HCT116 (cell line): ENCODE measurements around the gene LYL1. TPM values are rescaled to one million over a fixed set of nuclear protein-coding genes. Genes with fewer than 3 reads are reported as not detected.

ENCODE experiments used
- ATAC-seq: fragments of 200-7000 bp; cut with Tn5 transposase; 2 replicates; pipeline ENCODE4 v1.9.1; 2020; ENCODE audit warnings: mild to moderate bottlenecking, moderate library complexity
- BruUV-seq: library from RNA; stranded (reverse); fragments of 400-500 nt; replicated peaks from 2 replicates; lab custom pipeline; 2021; lab: Mats Ljungman, UMichigan
- CTCF ChIA-PET: fragments of 300-600 bp; sonication (Branson Sonifier 250); formaldehyde crosslinking; loops from one replicate; lab custom pipeline; 2021; ENCODE audit warnings: antibody characterized with exemption; lab: Charles Lee
- POLR2A ChIA-PET: fragments of 300-600, 350-600 bp; sonication (Branson Sonifier 250); formaldehyde crosslinking; loops from one replicate; lab custom pipeline; 2021; ENCODE audit warnings: antibody characterized with exemption; lab: Charles Lee
- RAD21 ChIA-PET, 2 experiments: fragments of 300-600 bp; sonication (Branson Sonifier 250); formaldehyde crosslinking; loops; one replicate each; lab custom pipeline; 2023; ENCODE audit warnings: low total read pairs in 2 of 2; ENCODE audit not compliant: uncharacterized antibody in 2 of 2, unreplicated experiment in 2 of 2, low non-redundant PET in 1 of 2; lab: Charles Lee
- DNase-seq: peaks from one replicate; pipeline ENCODE4 v3.0.0-alpha.2; 2010; ENCODE audit warnings: low read depth, low spot score
- H2AFZ ChIP-seq: fragments of 200-600 bp; shearing (Covaris generic), sonication (generic); 2 replicates; pipeline ENCODE4 v1.6.1; 2017; ENCODE audit warnings: low read depth, mixed run types, mixed read lengths, antibody characterized with exemption, low read length; ENCODE audit not compliant: poor library complexity, severe bottlenecking
- H3K27ac ChIP-seq: 2 replicates; pipeline ENCODE4 v1.5.1; 2012; ENCODE audit warnings: low read depth, low read length
- H3K27me3 ChIP-seq: fragments of 200-600 bp; sonication (generic); 2 replicates; pipeline ENCODE4 v1.6.1; 2016; ENCODE audit warnings: mixed run types, low read length, mixed read lengths; ENCODE audit not compliant: insufficient read depth
- H3K36me3 ChIP-seq, 2 experiments: fragments of 200-500 bp in 1 of 2; fragments of 200-600 bp in 1 of 2; sonication (Bioruptor generic) in 1 of 2; sonication (generic) in 1 of 2; 2 replicates each; pipeline versions ENCODE4 v1.5.1 to v1.6.1; 2014 to 2016; ENCODE audit warnings: low read length in 2 of 2, inconsistent platforms in 1 of 2, mixed read lengths in 1 of 2, mixed run types in 1 of 2; ENCODE audit not compliant: insufficient read depth in 2 of 2, control insufficient read depth in 1 of 2
- H3K4me1 ChIP-seq, 2 experiments: fragments of 200-600 bp in 1 of 2; sonication (generic) in 1 of 2; 2 replicates each; pipeline versions ENCODE4 v1.5.1 to v1.6.1; 2012 to 2017; ENCODE audit warnings: low read length in 2 of 2, inconsistent platforms in 1 of 2, mild to moderate bottlenecking in 1 of 2, mixed read lengths in 1 of 2, mixed run types in 1 of 2, moderate library complexity in 1 of 2; ENCODE audit not compliant: insufficient read depth in 2 of 2, control insufficient read depth in 1 of 2
- H3K4me2 ChIP-seq: fragments of 200-600 bp; sonication (generic); 2 replicates; pipeline ENCODE4 v1.6.1; 2017; ENCODE audit warnings: mixed run types, low read length, mixed read lengths
- H3K4me3 ChIP-seq, 2 experiments: fragments of 200-600 bp in 1 of 2; sonication (generic) in 1 of 2; replicated peaks in 1 of 2; 2 replicates each; pipeline ENCODE4 v1.5.1; 2011 to 2016; ENCODE audit warnings: low read length in 2 of 2, control low read depth in 1 of 2, low read depth in 1 of 2, mild to moderate bottlenecking in 1 of 2, mixed read lengths in 1 of 2, mixed run types in 1 of 2
- H3K79me2 ChIP-seq: fragments of 200-600 bp; sonication (generic); 2 replicates; pipeline ENCODE4 v1.6.1; 2017; ENCODE audit warnings: mild to moderate bottlenecking, mixed run types, low read length, moderate library complexity, mixed read lengths; ENCODE audit not compliant: insufficient read depth
- H3K9ac ChIP-seq: fragments of 200-600 bp; sonication (generic); 2 replicates; pipeline ENCODE4 v1.6.1; 2016; ENCODE audit warnings: low read length, mixed read lengths
- H3K9me2 ChIP-seq: fragments of 200-600 bp; sonication (generic), shearing (Covaris generic); 2 replicates; pipeline ENCODE4 v1.6.1; 2017; ENCODE audit warnings: mixed run types, mild to moderate bottlenecking, moderate library complexity; ENCODE audit not compliant: insufficient read depth
- H3K9me3 ChIP-seq, 2 experiments: fragments of 200-500 bp in 1 of 2; fragments of 200-600 bp in 1 of 2; sonication (Bioruptor generic) in 1 of 2; sonication (generic) in 1 of 2; 2 replicates each; pipeline ENCODE4 v1.6.1; 2014 to 2017; ENCODE audit warnings: low read length in 2 of 2, mixed read lengths in 2 of 2, inconsistent platforms in 1 of 2, low read depth in 1 of 2, mild to moderate bottlenecking in 1 of 2, mixed run types in 1 of 2, moderate library complexity in 1 of 2; ENCODE audit not compliant: control insufficient read depth in 1 of 2, insufficient read depth in 1 of 2
- H4K20me1 ChIP-seq: fragments of 200-600 bp; sonication (generic), shearing (Covaris generic); 2 replicates; pipeline ENCODE4 v1.6.1; 2017; ENCODE audit warnings: mixed run types, mild to moderate bottlenecking, moderate library complexity; ENCODE audit not compliant: insufficient read depth
- CBX3 ChIP-seq: IDR thresholded peaks from 2 replicates; pipeline ENCODE4 v1.6.1; 2012; ENCODE audit warnings: low read depth
- CEBPB ChIP-seq: IDR thresholded peaks from 2 replicates; pipeline ENCODE4 v1.6.1; 2012; ENCODE audit warnings: low read depth
- CTCF ChIP-seq, 3 experiments: fragments of 200-600 bp in 1 of 3; sonication (generic) in 1 of 3; IDR thresholded peaks in 2 of 3; conservative IDR thresholded peaks in 1 of 3; 2 replicates each; pipeline ENCODE4 v1.5.1; 2012 to 2017; ENCODE audit warnings: low read depth in 2 of 3, low read length in 2 of 3, antibody characterized with exemption in 1 of 3, borderline replicate concordance in 1 of 3, control low read depth in 1 of 3, mild to moderate bottlenecking in 1 of 3, mixed read lengths in 1 of 3, mixed run types in 1 of 3, moderate library complexity in 1 of 3; ENCODE audit not compliant: insufficient read depth in 1 of 3
- EGR1 ChIP-seq: IDR thresholded peaks from 2 replicates; pipeline ENCODE4 v1.6.1; 2012; ENCODE audit warnings: low read depth
- ELF1 ChIP-seq: IDR thresholded peaks from 2 replicates; pipeline ENCODE4 v1.6.1; 2012; ENCODE audit warnings: low read depth, borderline replicate concordance
- EZH2 ChIP-seq: fragments of 200-600 bp; sonication (generic); IDR thresholded peaks from 2 replicates; pipeline ENCODE4 v1.6.1; 2017; ENCODE audit warnings: antibody characterized with exemption, mixed run types
- EZH2phosphoT487 ChIP-seq: fragments of 200-600 bp; IDR thresholded peaks from 2 replicates; pipeline ENCODE4 v1.6.1; 2018; ENCODE audit warnings: antibody characterized with exemption, borderline replicate concordance
- FOSL1 ChIP-seq: IDR thresholded peaks from 2 replicates; pipeline ENCODE4 v1.6.1; 2012; ENCODE audit warnings: low read depth
- JUND ChIP-seq: IDR thresholded peaks from 2 replicates; pipeline ENCODE4 v1.6.1; 2012
- MAX ChIP-seq: IDR thresholded peaks from 2 replicates; pipeline ENCODE4 v1.6.1; 2012
- POLR2A ChIP-seq: IDR thresholded peaks from 2 replicates; pipeline ENCODE4 v1.7.0; 2011; ENCODE audit warnings: borderline replicate concordance; ENCODE audit not compliant: insufficient read depth, insufficient read length; ENCODE audit errors: extremely low read depth
- POLR2AphosphoS5 ChIP-seq: IDR thresholded peaks from 2 replicates; pipeline ENCODE4 v1.6.1; 2011; ENCODE audit warnings: mild to moderate bottlenecking, low read depth, low read length, moderate library complexity
- RAD21 ChIP-seq: IDR thresholded peaks from 2 replicates; pipeline ENCODE4 v1.6.1; 2012; ENCODE audit warnings: low read depth, mild to moderate bottlenecking
- REST ChIP-seq: IDR thresholded peaks from 2 replicates; pipeline ENCODE4 v1.6.1; 2012; ENCODE audit warnings: low read depth
- SIN3A ChIP-seq: IDR thresholded peaks from 2 replicates; pipeline ENCODE4 v1.6.1; 2012; ENCODE audit warnings: low read depth
- SP1 ChIP-seq: IDR thresholded peaks from 2 replicates; pipeline ENCODE4 v1.6.1; 2012; ENCODE audit warnings: low read depth
- SRF ChIP-seq: IDR thresholded peaks from 2 replicates; pipeline ENCODE4 v1.6.1; 2012; ENCODE audit warnings: low read depth
- TCF7L2 ChIP-seq: IDR thresholded peaks from 2 replicates; pipeline ENCODE4 v1.7.0; 2011; ENCODE audit warnings: borderline replicate concordance, inconsistent platforms; ENCODE audit not compliant: insufficient read depth, insufficient read length; ENCODE audit errors: extremely low read depth
- YY1 ChIP-seq: IDR thresholded peaks from 2 replicates; pipeline ENCODE4 v1.6.1; 2011; ENCODE audit warnings: low read length, low read depth, moderate library complexity, mild to moderate bottlenecking; ENCODE audit not compliant: insufficient replicate concordance; ENCODE audit errors: extremely low read depth
- ZFX ChIP-seq: fragments of 450-650 bp; IDR thresholded peaks from 2 replicates; pipeline ENCODE4 v1.6.1; 2017
- ZNF274 ChIP-seq: fragments of 200-500 bp; sonication (Bioruptor generic); IDR thresholded peaks from 2 replicates; pipeline ENCODE4 v1.6.1; 2014; ENCODE audit warnings: mild to moderate bottlenecking, low read depth, low read length, inconsistent platforms
- intact Hi-C: fragments of 100-400 bp; cut with micrococcal nuclease; formaldehyde crosslinking; loops from 2 replicates; pipeline ENCODE4 v1.10.0; 2022
- total RNA-seq: library from RNA; stranded (reverse); gene quantifications from one replicate; pipeline ENCODE4 v1.2.1, GENCODE V29; 2021; ENCODE audit not compliant: unreplicated experiment

The LYL1 gene
- total RNA-seq, 1 experiment from 2014 or later: 2.6 TPM

GRCh38 chr19:13063461-13064091, 39.1 kb downstream of the LYL1 start (continued):
- no peak for TF ChIP-seq EZH2
- TF ChIP-seq REST: no peak
- TF ChIP-seq POLR2A: no peak
- TF ChIP-seq ELF1: no peak
- TF ChIP-seq EGR1: no peak
- TF ChIP-seq TCF7L2: no peak

- H3K4me3 ChIP-seq: no peak overlapping the region
- no peaks in the 10 kb centered on the region for H3K27me3 ChIP-seq
- ChIA-PET RAD21 (interaction anchor here (0.5 to 4.5 kb wide), 5 partner anchors 29 to 97 kb away, joined by 3 to 30 read pairs (median 3); no protein-coding TSS in a partner anchor), POLR2A (interaction anchor here (1.5 kb wide), 1 partner anchor 77 kb away, joined by 3 read pairs; no protein-coding TSS in a partner anchor), CTCF (interaction anchor here (1.8 to 4.9 kb wide), 5 partner anchors 29 to 97 kb away, joined by 9 to 59 read pairs (median 27); no protein-coding TSS in a partner anchor)
- H3K36me3 ChIP-seq: no peaks in the 10 kb centered on the region
- H3K9me3 ChIP-seq: no peaks in the 10 kb centered on the region
- BruUV-seq: no TSS peak
- H4K20me1 ChIP-seq: no peaks in the 10 kb centered on the region
- H2AFZ ChIP-seq: no peak overlapping the region
- no peaks in the 10 kb centered on the region for H3K79me2 ChIP-seq
- no peak overlapping the region for H3K9ac ChIP-seq
- H3K27ac ChIP-seq: no peak overlapping the region
- H3K4me2 ChIP-seq: no peak overlapping the region
- DNase-seq (no peak), ATAC-seq (no peak)
- H3K9me2 ChIP-seq: no peaks in the 10 kb centered on the region
- intact Hi-C loops: no loop called here
- H3K4me1 ChIP-seq: peaks cover 31 to 45% of the 10 kb centered on the region in 2 experiments
- TF ChIP-seq SIN3A (no peak), ZNF274 (no peak), FOSL1 (no peak), ZFX (no peak), CTCF (IDR thresholded peaks at IDR 0.05 in 2 of 3, conservative IDR thresholded peaks at IDR 0.05 in 1 of 3; ENCODE audit: borderline replicate concordance in 1 of 3, insufficient read depth in 1 of 3, low read depth in 2 of 3, low read length in 2 of 3) (no peak), EZH2 (no peak), YY1 (no peak), SRF (no peak), TCF7L2 (no peak), POLR2A (no peak), SP1 (no peak), POLR2AphosphoS5 (no peak), EZH2phosphoT487 (no peak), CBX3 (no peak), CEBPB (no peak), RAD21 (no peak), JUND (no peak), MAX (no peak)
Measured at GRCh38 chr19:13062317-13062716, 40.3 kb downstream of the LYL1 start.
